Loucy (cell line): ENCODE results near the gene HOXD11.

Experiments used
- H2AFZ ChIP-seq: fragments of 200-600 bp; sonication (generic); 2 replicates; pipeline ENCODE4 v1.6.0; 2016; ENCODE audit warnings: antibody characterized with exemption, mild to moderate bottlenecking, low read length, moderate library complexity
- H3F3A ChIP-seq: fragments of 200-600 bp; 2 replicates; pipeline ENCODE4 v1.6.0; 2016; ENCODE audit warnings: antibody characterized with exemption, low read depth, mild to moderate bottlenecking
- H3K27me3 ChIP-seq: fragments of 200-600 bp; sonication (generic); 2 replicates; pipeline ENCODE4 v1.6.1; 2014; ENCODE audit warnings: low read length, mild to moderate bottlenecking; ENCODE audit not compliant: insufficient read depth, poor library complexity, severe bottlenecking
- H3K36me3 ChIP-seq: fragments of 200-600 bp; sonication (generic); 2 replicates; pipeline ENCODE4 v1.6.1; 2016; ENCODE audit warnings: low read length; ENCODE audit not compliant: insufficient read depth
- H3K4me1 ChIP-seq: fragments of 200-600 bp; sonication (generic); 2 replicates; pipeline ENCODE4 v1.5.1; 2014; ENCODE audit warnings: low read length, mild to moderate bottlenecking; ENCODE audit not compliant: insufficient read depth, poor library complexity, severe bottlenecking
- H3K4me2 ChIP-seq: fragments of 200-600 bp; sonication (generic); 2 replicates; pipeline ENCODE4 v1.6.0; 2014; ENCODE audit warnings: antibody characterized with exemption, low read length, low read depth, mild to moderate bottlenecking; ENCODE audit not compliant: poor library complexity, severe bottlenecking
- H3K4me3 ChIP-seq: fragments of 200-600 bp; sonication (generic); 2 replicates; pipeline ENCODE4 v1.5.1; 2014; ENCODE audit warnings: low read length, mild to moderate bottlenecking, mixed read lengths; ENCODE audit not compliant: poor library complexity, severe bottlenecking
- H3K79me2 ChIP-seq: fragments of 200-600 bp; sonication (generic); 2 replicates; pipeline ENCODE4 v1.6.1; 2014; ENCODE audit warnings: low read length; ENCODE audit not compliant: insufficient read depth
- H3K9ac ChIP-seq: fragments of 200-600 bp; sonication (generic); 2 replicates; pipeline ENCODE4 v1.6.0; 2014; ENCODE audit warnings: mild to moderate bottlenecking, low read depth, low read length, moderate library complexity; ENCODE audit not compliant: poor library complexity, severe bottlenecking
- H3K9me2 ChIP-seq: fragments of 200-600 bp; sonication (generic); replicated peaks from 2 replicates; pipeline ENCODE4 v1.6.1; 2016; ENCODE audit warnings: low read depth, low read length, mixed read lengths
- H3K9me3 ChIP-seq: fragments of 200-600 bp; sonication (generic); 2 replicates; pipeline ENCODE4 v1.6.1; 2014; ENCODE audit warnings: mild to moderate bottlenecking, antibody characterized with exemption, low read length, low read depth; ENCODE audit not compliant: insufficient read depth
- H4K20me1 ChIP-seq: fragments of 200-600 bp; sonication (generic); 2 replicates; pipeline ENCODE4 v1.6.0; 2014; ENCODE audit warnings: antibody characterized with exemption, low read length, mild to moderate bottlenecking; ENCODE audit not compliant: insufficient read depth, poor library complexity, severe bottlenecking
- CTCF ChIP-seq: fragments of 200-600 bp; sonication (generic); conservative IDR thresholded peaks from 2 replicates; pipeline ENCODE4 v1.5.1; 2014; ENCODE audit warnings: mild to moderate bottlenecking, antibody characterized with exemption, low read length
- EZH2phosphoT487 ChIP-seq: fragments of 200-600 bp; IDR thresholded peaks from 2 replicates; pipeline ENCODE4 v1.6.1; 2018; ENCODE audit warnings: antibody characterized with exemption, mild to moderate bottlenecking, moderate library complexity, borderline replicate concordance

Gene HOXD11

GRCh38 chr2:176087330-176088047 is 19.6 kb upstream of the HOXD11 start:
- H3K27me3 ChIP-seq: no peaks in the 10 kb centered on the region
- H3K9me2 ChIP-seq: no peaks in the 10 kb centered on the region
- no peaks in the 10 kb centered on the region for H4K20me1 ChIP-seq
- no peak overlapping the region for H2AFZ ChIP-seq
- no peaks in the 10 kb centered on the region for H3K9me3 ChIP-seq
- TF ChIP-seq EZH2phosphoT487 (no peak), CTCF (no peak)
- H3K4me3 ChIP-seq: no peak overlapping the region
- no peak overlapping the region for H3K4me2 ChIP-seq
- H3K36me3 ChIP-seq: no peaks in the 10 kb centered on the region
- no peaks in the 10 kb centered on the region for H3K4me1 ChIP-seq
- H3F3A ChIP-seq: no peaks in the 10 kb centered on the region
- H3K9ac ChIP-seq: no peak overlapping the region
- no peaks in the 10 kb centered on the region for H3K79me2 ChIP-seq

GRCh38 chr2:176088048-176088936 is 18.8 kb upstream of the HOXD11 start:
- no peaks in the 10 kb centered on the region for H3K9me2 ChIP-seq
- H3K9me3 ChIP-seq: no peaks in the 10 kb centered on the region
- H3K4me1 ChIP-seq: no peaks in the 10 kb centered on the region
- H3K36me3 ChIP-seq: no peaks in the 10 kb centered on the region
- H3K4me2 ChIP-seq: no peak overlapping the region
- no peak overlapping the region for H3K4me3 ChIP-seq
- no peaks in the 10 kb centered on the region for H3K79me2 ChIP-seq
- no peak for TF ChIP-seq EZH2phosphoT487
- no peak; the same call in 1 of the 2 replicates for TF ChIP-seq CTCF
- H3F3A ChIP-seq: no peaks in the 10 kb centered on the region
- H3K27me3 ChIP-seq: no peaks in the 10 kb centered on the region
- no peak overlapping the region for H3K9ac ChIP-seq
- H2AFZ ChIP-seq: no peak overlapping the region
- no peaks in the 10 kb centered on the region for H4K20me1 ChIP-seq

- H3K4me1 ChIP-seq: no peaks in the 10 kb centered on the region
- H2AFZ ChIP-seq: no peak overlapping the region
- no peak overlapping the region for H3K9ac ChIP-seq
- H3F3A ChIP-seq: no peaks in the 10 kb centered on the region
- no peak for TF ChIP-seq CTCF
- no peak for TF ChIP-seq EZH2phosphoT487
- no peaks in the 10 kb centered on the region for H4K20me1 ChIP-seq
- H3K9me2 ChIP-seq: no peaks in the 10 kb centered on the region
- no peaks in the 10 kb centered on the region for H3K27me3 ChIP-seq
- H3K9me3 ChIP-seq: no peaks in the 10 kb centered on the region
- H3K4me2 ChIP-seq: no peak overlapping the region
- H3K36me3 ChIP-seq: no peaks in the 10 kb centered on the region
- no peak overlapping the region for H3K4me3 ChIP-seq
- no peaks in the 10 kb centered on the region for H3K79me2 ChIP-seq
These were observed 17.9 kb upstream of the HOXD11 start for GRCh38 chr2:176088937-176089842.
